H1 (cell line): ENCODE results near the gene CEACAM5. TPM values are rescaled to one million over a fixed set of nuclear protein-coding genes. Genes with fewer than 3 reads are reported as not detected.

Experiments
- CTCF ChIA-PET: fragments of 300-600 bp; sonication (Branson Sonifier 250); formaldehyde crosslinking; loops from one replicate; lab custom pipeline; 2021; ENCODE audit not compliant: partially characterized antibody; lab: Charles Lee
- POLR2A ChIA-PET: fragments of 300-600 bp; sonication (Branson Sonifier 250); formaldehyde crosslinking; loops from one replicate; lab custom pipeline; 2021; ENCODE audit warnings: inconsistent platforms; ENCODE audit not compliant: partially characterized antibody; lab: Charles Lee
- DNase-seq, 2 experiments: peaks; one replicate each; pipeline versions ENCODE4 v3.0.0 to v3.0.0-alpha.2; 2010 to 2022; ENCODE audit warnings: low spot score in 2 of 2, low read depth in 1 of 2, mixed read lengths in 1 of 2
- FAIRE-seq: peaks from 2 replicates; lab custom pipeline; 2011; peaks lifted over from hg19 to GRCh38; lab: Jason Lieb, UNC
- H2AFZ ChIP-seq: 2 replicates; pipeline ENCODE4 v1.8.1; 2012; ENCODE audit warnings: low read length, inconsistent platforms
- H2AK5ac ChIP-seq: 2 replicates; pipeline ENCODE4 v1.6.1; 2013; ENCODE audit warnings: low read depth, low read length
- H2BK120ac ChIP-seq: replicated peaks from 2 replicates; pipeline ENCODE3; 2013; ENCODE audit warnings: low read depth, low read length, inconsistent platforms
- H2BK12ac ChIP-seq: 2 replicates; pipeline ENCODE4 v1.6.1; 2013; ENCODE audit warnings: low read depth, low read length
- H2BK15ac ChIP-seq: 2 replicates; pipeline ENCODE4 v1.6.1; 2013; ENCODE audit warnings: low read length
- H2BK20ac ChIP-seq: 2 replicates; pipeline ENCODE4 v1.6.1; 2013; ENCODE audit warnings: low read length
- H2BK5ac ChIP-seq: 2 replicates; pipeline ENCODE4 v1.6.1; 2013; ENCODE audit warnings: low read depth, low read length
- H3K14ac ChIP-seq: 2 replicates; pipeline ENCODE4 v1.6.1; 2013; ENCODE audit warnings: inconsistent platforms; ENCODE audit not compliant: insufficient read length
- H3K18ac ChIP-seq: 2 replicates; pipeline ENCODE4 v1.6.1; 2013; ENCODE audit warnings: low read length; ENCODE audit errors: extremely low read depth
- H3K23ac ChIP-seq: 2 replicates; pipeline ENCODE4 v1.6.1; 2013; ENCODE audit warnings: inconsistent platforms; ENCODE audit not compliant: insufficient read length
- H3K23me2 ChIP-seq: 2 replicates; pipeline ENCODE4 v1.6.1; 2013; ENCODE audit warnings: low read depth, low read length
- H3K27ac ChIP-seq: 2 replicates; pipeline ENCODE4 v1.6.1; 2011; ENCODE audit warnings: low read depth, low read length, inconsistent platforms
- H3K27me3 ChIP-seq, 4 experiments: replicated peaks in 1 of 4; 1 replicate in 1 of 4; 2 replicates in 3 of 4; pipeline versions ENCODE4 v1.6.1 to v1.8.1; 2011 to 2013; ENCODE audit warnings: low read length in 3 of 4, mild to moderate bottlenecking in 3 of 4, inconsistent platforms in 2 of 4, mixed read lengths in 2 of 4, moderate library complexity in 1 of 4; ENCODE audit not compliant: control insufficient read depth in 3 of 4, insufficient read depth in 3 of 4; ENCODE audit errors: extremely low read depth in 1 of 4
- H3K36me3 ChIP-seq, 4 experiments: 2 replicates each; pipeline versions ENCODE4 v1.6.1 to v1.8.1; 2011 to 2013; ENCODE audit warnings: mild to moderate bottlenecking in 4 of 4, low read length in 3 of 4, moderate library complexity in 2 of 4, control low read depth in 1 of 4, inconsistent platforms in 1 of 4; ENCODE audit not compliant: insufficient read depth in 4 of 4, control insufficient read depth in 2 of 4
- H3K4ac ChIP-seq: replicated peaks from 2 replicates; pipeline ENCODE3; 2013; ENCODE audit warnings: low read length, low read depth, mixed read lengths, inconsistent platforms; ENCODE audit not compliant: insufficient read length
- H3K4me1 ChIP-seq, 4 experiments: replicated peaks in 1 of 4; 1 replicate in 1 of 4; 2 replicates in 3 of 4; pipeline versions ENCODE4 v1.6.1 to v1.8.1; 2011 to 2013; ENCODE audit warnings: low read length in 3 of 4, inconsistent platforms in 2 of 4, mixed read lengths in 1 of 4; ENCODE audit not compliant: insufficient read depth in 4 of 4, control insufficient read depth in 3 of 4
- H3K4me2 ChIP-seq, 2 experiments: 2 replicates each; pipeline versions ENCODE4 v1.6.1 to v1.8.1; 2011 to 2013; ENCODE audit warnings: low read depth in 2 of 2, low read length in 2 of 2, control low read depth in 1 of 2, inconsistent platforms in 1 of 2, mild to moderate bottlenecking in 1 of 2; ENCODE audit not compliant: insufficient read depth in 1 of 2
- H3K4me3 ChIP-seq, 4 experiments: fragments of 200-600, 300-600 bp in 1 of 4; sonication (generic), shearing (Covaris generic), sonication (Bioruptor Twin) in 1 of 4; 2 replicates each; pipeline versions ENCODE4 v1.5.1 to v1.8.1; 2011 to 2016; ENCODE audit warnings: low read length in 4 of 4, low read depth in 3 of 4, control low read depth in 2 of 4, inconsistent platforms in 2 of 4, mild to moderate bottlenecking in 2 of 4, mixed read lengths in 1 of 4, moderate library complexity in 1 of 4; ENCODE audit not compliant: insufficient read depth in 2 of 4; ENCODE audit errors: extremely low read depth in 1 of 4
- H3K56ac ChIP-seq: replicated peaks from 2 replicates; pipeline ENCODE3; 2013; ENCODE audit warnings: low read depth, mild to moderate bottlenecking, mixed read lengths, low read length, inconsistent platforms; ENCODE audit not compliant: insufficient read length
- H3K79me1 ChIP-seq: 2 replicates; pipeline ENCODE4 v1.6.1; 2013; ENCODE audit warnings: low read depth, low read length, control low read depth
- H3K79me2 ChIP-seq, 2 experiments: 2 replicates each; pipeline versions ENCODE4 v1.6.1 to v1.8.1; 2012 to 2013; ENCODE audit warnings: low read length in 2 of 2, mild to moderate bottlenecking in 2 of 2, inconsistent platforms in 1 of 2; ENCODE audit not compliant: insufficient read depth in 2 of 2, control insufficient read depth in 1 of 2
- H3K9ac ChIP-seq, 4 experiments: replicated peaks in 1 of 4; 1 replicate in 1 of 4; 2 replicates in 3 of 4; pipeline versions ENCODE4 v1.6.1 to v1.8.1; 2011 to 2013; ENCODE audit warnings: low read depth in 3 of 4, low read length in 3 of 4, control low read depth in 2 of 4, mild to moderate bottlenecking in 2 of 4, moderate library complexity in 2 of 4, inconsistent platforms in 1 of 4; ENCODE audit errors: extremely low read depth in 1 of 4
- H3K9me3 ChIP-seq, 2 experiments: 2 replicates each; pipeline versions ENCODE4 v1.6.1 to v1.8.1; 2012 to 2013; ENCODE audit warnings: mild to moderate bottlenecking in 2 of 2, moderate library complexity in 2 of 2, control low read depth in 1 of 2, inconsistent platforms in 1 of 2, low read depth in 1 of 2, low read length in 1 of 2, mixed read lengths in 1 of 2; ENCODE audit not compliant: insufficient read depth in 2 of 2
- H4K20me1 ChIP-seq, 2 experiments: replicated peaks in 1 of 2; 2 replicates each; pipeline versions ENCODE3 to v1.8.1; 2011 to 2013; ENCODE audit warnings: inconsistent platforms in 2 of 2, low read length in 2 of 2, mild to moderate bottlenecking in 1 of 2; ENCODE audit not compliant: insufficient read depth in 2 of 2, control insufficient read depth in 1 of 2
- H4K5ac ChIP-seq: 2 replicates; pipeline ENCODE4 v1.6.1; 2013; ENCODE audit warnings: low read length, low read depth, mixed read lengths, inconsistent platforms; ENCODE audit not compliant: insufficient read length
- H4K8ac ChIP-seq: 2 replicates; pipeline ENCODE4 v1.8.0; 2013; ENCODE audit warnings: mild to moderate bottlenecking, moderate library complexity, low read length, inconsistent platforms; ENCODE audit not compliant: insufficient read depth; ENCODE audit errors: extremely low read depth
- H4K91ac ChIP-seq: replicated peaks from 2 replicates; pipeline ENCODE3; 2013; ENCODE audit warnings: low read length, mixed read lengths, inconsistent platforms; ENCODE audit not compliant: insufficient read length
- BACH1 ChIP-seq: IDR thresholded peaks from 2 replicates; pipeline ENCODE4 v1.6.1; 2012; ENCODE audit warnings: low read length, improper control_type of control experiment
- BCL11A ChIP-seq, 2 experiments: IDR thresholded peaks; one replicate each; pipeline ENCODE4 v1.6.1; 2011; ENCODE audit warnings: low read depth in 2 of 2, low read length in 2 of 2, mild to moderate bottlenecking in 2 of 2
- MAFK ChIP-seq: IDR thresholded peaks from 2 replicates; pipeline ENCODE4 v1.6.1; 2012; ENCODE audit warnings: low read depth, mild to moderate bottlenecking, improper control_type of control experiment, low read length
- SP1 ChIP-seq: IDR thresholded peaks from 2 replicates; pipeline ENCODE4 v1.6.1; 2011; ENCODE audit warnings: low read depth, low read length
- TAF7 ChIP-seq: optimal IDR thresholded peaks from 2 replicates; pipeline ENCODE3; 2011; ENCODE audit warnings: low read depth, mild to moderate bottlenecking, inconsistent platforms, low read length, moderate library complexity, borderline replicate concordance
- WGBS, 2 experiments: shearing (Covaris generic) in 1 of 2; methylation state at CpG; one replicate each; pipeline versions ENCODE4 v1.1.6 to v1.1.7; 2013 to 2015; ENCODE audit warnings: low lambda C conversion rate in 2 of 2, mixed read lengths in 2 of 2, inconsistent platforms in 1 of 2, low coverage in 1 of 2, missing lambda C conversion rate in 1 of 2; ENCODE audit not compliant: insufficient replicate concordance in 2 of 2, insufficient coverage in 1 of 2, insufficient read length in 1 of 2; ENCODE audit errors: extremely low coverage in 1 of 2, missing lambda C conversion rate in 1 of 2; 5-methylcytosine and 5-hydroxymethylcytosine counted together
- polyA plus RNA-seq, 7 experiments: library from polyadenylated mRNA; depleted of rRNA in 3 of 7; stranded (reverse) in 5 of 7; unstranded in 2 of 7; fragments of >200 nt in 5 of 7; fragments of 200-250 nt in 2 of 7; gene quantifications; 1 replicate in 5 of 7; 2 replicates in 1 of 7; 4 replicates in 1 of 7; pipeline versions ENCODE4 v1.2.1 to v1.2.3, GENCODE V29; 2011 to 2013; ENCODE audit warnings: missing spikeins in 2 of 7, mixed read lengths in 2 of 7
- total RNA-seq: library from RNA; stranded (reverse); fragmentation: NEBNext Ultra II Directional; extraction: Animal tissue kit (Norgen Biotek cat#: 25700); gene quantifications from 2 replicates; pipeline ENCODE4 v1.2.1, GENCODE V29; 2021

CEACAM5 gene
- total and polyA plus RNA-seq, 2 of the 8 experiments (the other 6 are each of a cell fraction or from before 2014, with no cell fraction given) = not detected

DNA sequence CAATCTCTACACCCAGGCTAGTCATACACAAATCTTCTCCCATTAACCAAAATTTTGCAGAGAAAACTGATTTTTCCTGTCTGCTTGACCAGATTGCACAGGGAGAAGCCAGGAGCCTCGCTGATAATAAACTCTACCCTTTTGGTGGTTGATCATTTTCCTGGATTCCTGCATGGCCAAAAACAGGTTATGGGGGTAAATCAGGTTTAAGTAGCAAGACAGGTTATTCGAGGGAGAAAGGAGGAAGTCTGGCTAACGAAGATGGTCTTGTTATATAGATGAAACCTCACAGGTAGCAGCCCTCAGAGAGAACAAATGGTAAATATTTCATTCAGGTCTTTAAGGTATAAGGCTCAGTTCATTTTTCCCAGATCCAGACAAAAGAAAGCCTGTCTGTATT is 30.9 kb downstream of the CEACAM5 start:
- Histone ChIP-seq H3K9ac (no peak overlapping the region), H3K18ac (no peak overlapping the region), H2BK20ac (no peak overlapping the region), H3K56ac (no peak overlapping the region), H2AK5ac (no peak overlapping the region), H3K23me2 (no peaks in the 10 kb centered on the region), H4K20me1 (no peaks in the 10 kb centered on the region), H4K5ac (no peak overlapping the region), H2BK5ac (no peak overlapping the region), H2AFZ (no peak overlapping the region), H3K4ac (no peak overlapping the region), H4K8ac (no peak overlapping the region), H3K27ac (no peak overlapping the region), H3K79me2 (no peaks in the 10 kb centered on the region), H4K91ac (no peak overlapping the region), H3K9me3 (peaks cover 55 to 79% of the 10 kb centered on the region in 2 experiments), H2BK120ac (no peak overlapping the region), H3K36me3 (no peaks in the 10 kb centered on the region; a peak in 1 of 8 replicates), H3K14ac (no peak overlapping the region), H3K27me3 (no peaks in the 10 kb centered on the region), H3K4me3 (no peak overlapping the region), H3K4me2 (no peak overlapping the region), H3K23ac (no peak overlapping the region), H2BK12ac (no peak overlapping the region), H3K4me1 (no peaks in the 10 kb centered on the region), H2BK15ac (no peak overlapping the region), H3K79me1 (no peaks in the 10 kb centered on the region)
- ChIA-PET POLR2A (no interaction called here), CTCF (interaction anchor here (0.7 to 0.8 kb wide), 2 partner anchors 12 to 92 kb away, joined by 3 to 5 read pairs; no protein-coding TSS in a partner anchor)
- WGBS, 2 experiments = 71% methylated on average over 3 of the region's 3 CpGs; no CpG with 5 or more reads in 1 of the 2 experiments
- FAIRE-seq (no peak), DNase-seq (no peak)
- no peak for TF ChIP-seq BCL11A (IDR thresholded peaks at IDR 0.05; ENCODE audit: low read depth in 2 of 2, low read length in 2 of 2)
- TF ChIP-seq BACH1 = no peak
- no peak for TF ChIP-seq MAFK
- TF ChIP-seq SP1 = no peak
- TF ChIP-seq TAF7 = no peak
